ENCODE measurements around the gene REG4.

GRCh38 chr1:119858126-119858525, 46.9 kb upstream of the REG4 start:
- TF ChIP-seq CTCF (conservative IDR thresholded peaks at IDR 0.05 in 1 of 2, IDR thresholded peaks at IDR 0.05 in 1 of 2; ENCODE audit: low read depth in 1 of 2, low read length in 2 of 2) (no peak), EZH2 (IDR thresholded peaks at IDR 0.05; ENCODE audit: low read length, missing control alignments) (no peak)

All from fibroblast of lung (primary cell).